HepG2 (cell line): ENCODE results near the gene MAN2A2. TPM values are rescaled to one million over a fixed set of nuclear protein-coding genes. Genes with fewer than 3 reads are reported as not detected.

Experiments
- FOXK1 ChIP-seq: sonication (generic); formaldehyde crosslinking; IDR thresholded peaks from 2 replicates; pipeline ENCODE4 v1.4.0; 2020; ENCODE audit warnings: low read depth, missing genetic modification reagents, borderline replicate concordance
- KLF6 ChIP-seq: IDR thresholded peaks from 2 replicates; pipeline ENCODE4 v1.8.0; 2016; ENCODE audit warnings: missing biosample characterization, missing genetic modification reagents
- MAF1 ChIP-seq: sonication (generic); formaldehyde crosslinking; IDR thresholded peaks from 2 replicates; pipeline ENCODE4 v1.5.0; 2020; ENCODE audit warnings: missing genetic modification reagents, borderline replicate concordance
- PAF1 ChIP-seq: IDR thresholded peaks from 2 replicates; pipeline ENCODE4 v1.6.1; 2016; ENCODE audit warnings: missing genetic modification reagents, missing compliant biosample characterization
- RARG ChIP-seq: sonication (generic); formaldehyde crosslinking; IDR thresholded peaks from 2 replicates; pipeline ENCODE4 v1.4.0; 2020; ENCODE audit warnings: low read depth, mild to moderate bottlenecking, missing genetic modification reagents
- REPIN1 ChIP-seq: sonication (generic); formaldehyde crosslinking; IDR thresholded peaks from 2 replicates; pipeline ENCODE4 v1.8.0; 2022; ENCODE audit warnings: missing genetic modification reagents, low read depth, mild to moderate bottlenecking, borderline replicate concordance
- REST ChIP-seq, 2 experiments: IDR thresholded peaks; 2 replicates each; pipeline ENCODE4 v1.6.1; 2011 to 2012; ENCODE audit warnings: low read length in 2 of 2, borderline replicate concordance in 1 of 2, low read depth in 1 of 2, mild to moderate bottlenecking in 1 of 2, moderate library complexity in 1 of 2
- SOX6 ChIP-seq, 2 experiments: fragments of 450-650 bp in 1 of 2; sonication (generic) in 1 of 2; formaldehyde crosslinking in 1 of 2; IDR thresholded peaks; 2 replicates each; pipeline versions ENCODE4 v1.4.0 to v1.6.1; 2017 to 2020; ENCODE audit warnings: antibody characterized with exemption in 1 of 2, mild to moderate bottlenecking in 1 of 2, missing genetic modification reagents in 1 of 2
- ZBTB38 ChIP-seq: sonication (generic); formaldehyde crosslinking; IDR thresholded peaks from 2 replicates; pipeline ENCODE4 v1.5.1; 2020; ENCODE audit warnings: mild to moderate bottlenecking, missing genetic modification reagents
- ZBTB8A ChIP-seq: sonication (generic); formaldehyde crosslinking; IDR thresholded peaks from 2 replicates; pipeline ENCODE4 v1.4.0; 2020; ENCODE audit warnings: mild to moderate bottlenecking, low read depth, missing genetic modification reagents, borderline replicate concordance
- ZMAT3 ChIP-seq: sonication (generic); formaldehyde crosslinking; conservative IDR thresholded peaks from 2 replicates; pipeline ENCODE4 v1.7.0; 2021; ENCODE audit warnings: missing genetic modification reagents
- ZMYM4 ChIP-seq: sonication (generic); formaldehyde crosslinking; IDR thresholded peaks from 2 replicates; pipeline ENCODE4 v1.8.1; 2023; ENCODE audit warnings: mild to moderate bottlenecking, missing genetic modification reagents
- ZNF12 ChIP-seq: sonication (generic); formaldehyde crosslinking; IDR thresholded peaks from 2 replicates; pipeline ENCODE4 v1.5.0; 2020; ENCODE audit warnings: missing genetic modification reagents
- ZNF496 ChIP-seq: sonication (generic); formaldehyde crosslinking; IDR thresholded peaks from 2 replicates; pipeline ENCODE4 v1.8.1; 2023; ENCODE audit warnings: mild to moderate bottlenecking, moderate library complexity, missing genetic modification reagents; ENCODE audit not compliant: insufficient replicate concordance
- ZNF577 ChIP-seq: sonication (generic); formaldehyde crosslinking; IDR thresholded peaks from 2 replicates; pipeline ENCODE4 v1.4.0; 2020; ENCODE audit warnings: mild to moderate bottlenecking, low read depth, missing genetic modification reagents, borderline replicate concordance
- ZZZ3 ChIP-seq: sonication (generic); formaldehyde crosslinking; IDR thresholded peaks from 2 replicates; pipeline ENCODE4 v1.4.0; 2020; ENCODE audit warnings: missing genetic modification reagents, mild to moderate bottlenecking, borderline replicate concordance
- polyA plus RNA-seq, 8 experiments: library from polyadenylated mRNA; depleted of rRNA in 3 of 8; stranded (reverse) in 7 of 8; unstranded in 1 of 8; fragments of >200 nt; fragmentation: Illumina TruSeq in 4 of 8; extraction: Trizol in 4 of 8; gene quantifications; 2 replicates each; pipeline versions ENCODE4 v1.2.1 to v1.2.3, GENCODE V29; 2011 to 2016; ENCODE audit warnings: low read depth in 4 of 8, missing spikeins in 1 of 8, mixed read lengths in 1 of 8; ENCODE audit not compliant: insufficient read depth in 1 of 8
- total RNA-seq, 5 experiments: library from RNA; depleted of rRNA; stranded (reverse); fragments of >200 nt; fragmentation: Illumina TruSeq; extraction: Trizol; gene quantifications; 2 replicates each; pipeline ENCODE4 v1.2.3, GENCODE V29; 2016; ENCODE audit warnings: low read depth in 1 of 5
- TF ChIP-seq, protein P1 (sequence below): IDR thresholded peaks from 2 replicates; pipeline ENCODE4 v1.6.1; 2016; ENCODE audit warnings: low read depth
- TF ChIP-seq, protein P2 (sequence below): sonication (generic); formaldehyde crosslinking; conservative IDR thresholded peaks from 2 replicates; pipeline ENCODE4 v1.4.0; 2020; ENCODE audit warnings: missing genetic modification reagents
- TF ChIP-seq, protein P3 (sequence below): sonication (generic); formaldehyde crosslinking; IDR thresholded peaks from 2 replicates; pipeline ENCODE4 v1.4.0; 2020; ENCODE audit warnings: missing genetic modification reagents, low read depth, mild to moderate bottlenecking, borderline replicate concordance

MAN2A2 gene
- total and polyA plus RNA-seq, 2 of the 13 experiments (the other 11 are each of a cell fraction or from before 2014, with no cell fraction given) = 17.5 to 51.5 TPM

DNA sequence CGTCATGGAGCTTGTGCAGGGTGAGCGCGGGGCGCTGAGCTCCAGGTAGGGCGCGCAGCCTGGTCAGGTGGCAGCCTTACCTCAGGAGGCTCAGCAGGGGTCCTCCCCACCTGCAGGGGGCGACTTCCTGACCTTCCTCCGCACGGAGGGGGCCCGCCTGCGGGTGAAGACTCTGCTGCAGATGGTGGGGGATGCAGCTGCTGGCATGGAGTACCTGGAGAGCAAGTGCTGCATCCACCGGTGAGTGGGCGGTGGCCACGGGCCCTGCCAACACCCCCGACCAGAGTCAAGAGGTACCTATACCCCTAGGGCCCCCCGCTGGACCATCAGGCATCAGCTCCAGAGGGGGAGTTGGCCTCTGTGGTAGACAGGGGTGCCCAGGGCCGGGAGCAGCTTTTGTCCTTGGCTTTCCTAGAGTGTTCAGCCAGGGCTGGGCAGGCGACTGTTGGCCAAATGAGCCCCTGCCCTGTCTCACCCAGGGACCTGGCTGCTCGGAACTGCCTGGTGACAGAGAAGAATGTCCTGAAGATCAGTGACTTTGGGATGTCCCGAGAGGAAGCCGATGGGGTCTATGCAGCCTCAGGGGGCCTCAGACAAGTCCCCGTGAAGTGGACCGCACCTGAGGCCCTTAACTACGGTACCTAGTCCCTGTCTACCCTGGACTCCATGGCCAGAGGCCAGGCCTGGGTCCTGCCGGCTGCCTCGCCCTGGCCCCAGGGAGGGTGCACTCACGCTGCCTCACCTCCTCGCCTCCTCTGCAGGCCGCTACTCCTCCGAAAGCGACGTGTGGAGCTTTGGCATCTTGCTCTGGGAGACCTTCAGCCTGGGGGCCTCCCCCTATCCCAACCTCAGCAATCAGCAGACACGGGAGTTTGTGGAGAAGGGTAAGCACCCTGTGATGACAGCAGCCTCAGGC is 9.7 kb upstream of the MAN2A2 start (continued):
- TF ChIP-seq REPIN1 (CRISPR knock-in tag) (0 out of 2 replicates have a peak, but pooled peaks have one; percentile 35), ZNF577 (CRISPR knock-in tag) (no peak), KLF6 (CRISPR knock-in tag) (no peak), ZBTB8A (no peak), RARG (CRISPR knock-in tag) (no peak), PAF1 (CRISPR knock-in tag) (no peak), ZMYM4 (peak; percentile 97), REST (IDR thresholded peaks at IDR 0.05; ENCODE audit: borderline replicate concordance in 1 of 2, low read depth in 1 of 2, low read length in 2 of 2) (no peak), SOX6 (IDR thresholded peaks at IDR 0.05) (no peak), SOX6 (CRISPR knock-in tag; IDR thresholded peaks at IDR 0.05) (peak; percentile 60), ZBTB38 (CRISPR knock-in tag) (peak; percentile 38; the same call in 1 of the 2 replicates), ZNF496 (CRISPR knock-in tag) (no peak), FOXK1 (CRISPR knock-in tag) (no peak), ZMAT3 (CRISPR knock-in tag) (no peak), ZNF12 (CRISPR knock-in tag) (no peak), MAF1 (CRISPR knock-in tag) (no peak), ZZZ3 (no peak)
- TF ChIP-seq, protein P1, sequence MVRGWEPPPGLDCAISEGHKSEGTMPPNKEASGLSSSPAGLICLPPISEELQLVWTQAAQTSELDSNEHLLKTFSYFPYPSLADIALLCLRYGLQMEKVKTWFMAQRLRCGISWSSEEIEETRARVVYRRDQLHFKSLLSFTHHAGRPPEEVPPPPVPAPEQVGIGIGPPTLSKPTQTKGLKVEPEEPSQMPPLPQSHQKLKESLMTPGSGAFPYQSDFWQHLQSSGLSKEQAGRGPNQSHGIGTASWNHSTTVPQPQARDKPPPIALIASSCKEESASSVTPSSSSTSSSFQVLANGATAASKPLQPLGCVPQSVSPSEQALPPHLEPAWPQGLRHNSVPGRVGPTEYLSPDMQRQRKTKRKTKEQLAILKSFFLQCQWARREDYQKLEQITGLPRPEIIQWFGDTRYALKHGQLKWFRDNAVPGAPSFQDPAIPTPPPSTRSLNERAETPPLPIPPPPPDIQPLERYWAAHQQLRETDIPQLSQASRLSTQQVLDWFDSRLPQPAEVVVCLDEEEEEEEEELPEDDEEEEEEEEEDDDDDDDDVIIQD (CRISPR knock-in tag) = no peak
- TF ChIP-seq, protein P2, sequence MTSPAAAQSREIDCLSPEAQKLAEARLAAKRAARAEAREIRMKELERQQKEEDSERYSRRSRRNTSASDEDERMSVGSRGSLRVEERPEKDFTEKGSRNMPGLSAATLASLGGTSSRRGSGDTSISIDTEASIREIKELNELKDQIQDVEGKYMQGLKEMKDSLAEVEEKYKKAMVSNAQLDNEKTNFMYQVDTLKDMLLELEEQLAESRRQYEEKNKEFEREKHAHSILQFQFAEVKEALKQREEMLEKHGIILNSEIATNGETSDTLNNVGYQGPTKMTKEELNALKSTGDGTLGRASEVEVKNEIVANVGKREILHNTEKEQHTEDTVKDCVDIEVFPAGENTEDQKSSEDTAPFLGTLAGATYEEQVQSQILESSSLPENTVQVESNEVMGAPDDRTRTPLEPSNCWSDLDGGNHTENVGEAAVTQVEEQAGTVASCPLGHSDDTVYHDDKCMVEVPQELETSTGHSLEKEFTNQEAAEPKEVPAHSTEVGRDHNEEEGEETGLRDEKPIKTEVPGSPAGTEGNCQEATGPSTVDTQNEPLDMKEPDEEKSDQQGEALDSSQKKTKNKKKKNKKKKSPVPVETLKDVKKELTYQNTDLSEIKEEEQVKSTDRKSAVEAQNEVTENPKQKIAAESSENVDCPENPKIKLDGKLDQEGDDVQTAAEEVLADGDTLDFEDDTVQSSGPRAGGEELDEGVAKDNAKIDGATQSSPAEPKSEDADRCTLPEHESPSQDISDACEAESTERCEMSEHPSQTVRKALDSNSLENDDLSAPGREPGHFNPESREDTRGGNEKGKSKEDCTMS = no peak
- TF ChIP-seq, protein P3, sequence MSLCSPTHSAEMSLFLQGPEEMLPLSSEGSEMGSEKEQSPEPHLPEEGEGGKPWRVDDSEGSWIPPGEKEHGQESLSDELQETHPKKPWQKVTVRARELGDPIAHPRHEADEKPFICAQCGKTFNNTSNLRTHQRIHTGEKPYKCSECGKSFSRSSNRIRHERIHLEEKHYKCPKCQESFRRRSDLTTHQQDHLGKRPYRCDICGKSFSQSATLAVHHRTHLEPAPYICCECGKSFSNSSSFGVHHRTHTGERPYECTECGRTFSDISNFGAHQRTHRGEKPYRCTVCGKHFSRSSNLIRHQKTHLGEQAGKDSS (CRISPR knock-in tag) = no peak
